Thoracic aorta (tissue), 2 donors: Measurements from ENCODE around the gene EIF4G1. TPM values are rescaled to one million over a fixed set of nuclear protein-coding genes. Genes with fewer than 3 reads are reported as not detected.

Experiments used
- ATAC-seq: fragments of 150-250 bp; one replicate; pipeline ENCODE4 v1.8.0; 2017; ENCODE audit warnings: low read depth; ENCODE audit not compliant: insufficient number of reproducible peaks, low FRiP score
- DNase-seq: peaks from one replicate; pipeline ENCODE4 v3.0.0-alpha.2; 2020; ENCODE audit warnings: low spot score
- H3K27ac ChIP-seq, 2 donors: fragments of 200-600 bp; sonication (generic); 1 replicate in 1 of 2; 2 replicates in 1 of 2; pipeline ENCODE4 v1.5.1; 2016; ENCODE audit warnings: mild to moderate bottlenecking in 2 of 2, moderate library complexity in 2 of 2
- H3K27me3 ChIP-seq: fragments of 200-600 bp; sonication (generic); replicated peaks from 2 replicates; pipeline ENCODE4 v1.6.0; 2016; ENCODE audit warnings: mild to moderate bottlenecking; ENCODE audit not compliant: insufficient read depth
- H3K36me3 ChIP-seq: fragments of 200-600 bp; sonication (generic); one replicate; pipeline ENCODE4 v1.5.1; 2016
- H3K4me1 ChIP-seq, 2 donors: fragments of 200-600 bp; sonication (generic); 1 replicate in 1 of 2; 2 replicates in 1 of 2; pipeline versions ENCODE4 v1.5.1 to v1.6.0; 2016; ENCODE audit warnings: low read depth in 2 of 2, mild to moderate bottlenecking in 1 of 2; ENCODE audit not compliant: control insufficient read depth in 1 of 2
- H3K4me3 ChIP-seq: fragments of 200-600 bp; sonication (generic); 2 replicates; pipeline ENCODE4 v1.5.1; 2016; ENCODE audit warnings: mild to moderate bottlenecking
- H3K9me3 ChIP-seq: fragments of 200-600 bp; sonication (generic); 2 replicates; pipeline ENCODE4 v1.5.1; 2016
- CTCF ChIP-seq: fragments of 200-600 bp; sonication (generic); IDR thresholded peaks from one replicate; pipeline ENCODE4 v1.5.1; 2019; ENCODE audit warnings: antibody characterized with exemption
- total RNA-seq, 2 donors: library from RNA; depleted of rRNA; stranded (reverse); fragments of >200 nt; gene quantifications; one replicate each; pipeline versions ENCODE4 v1.1.0 to v1.2.3, GENCODE V29; 2016

The EIF4G1 gene
- total RNA-seq, 2 donors from 2014 or later = 254 to 334 TPM

DNA sequence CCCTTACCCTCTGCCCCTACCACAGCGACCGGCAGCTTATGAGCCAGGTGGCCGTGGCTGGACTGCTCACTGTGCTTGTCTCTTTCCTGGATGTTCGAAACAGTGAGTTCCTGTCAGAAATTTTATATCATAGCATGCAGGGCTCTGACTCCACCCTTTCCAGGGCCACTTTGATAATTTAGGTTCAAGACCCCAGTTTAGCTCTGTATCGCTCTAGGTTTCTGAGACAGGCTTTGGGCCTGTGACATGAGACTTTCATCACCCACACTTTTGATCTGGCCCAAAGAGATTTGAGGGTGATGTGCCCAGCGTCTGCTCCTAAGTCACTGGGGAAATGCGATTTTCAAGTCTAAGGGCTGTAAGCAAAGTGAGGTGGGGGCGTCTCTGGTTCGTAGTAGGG lies 6.5 kb upstream of the EIF4G1 start:
- Histone ChIP-seq H3K36me3 (peaks cover 46% of the 10 kb centered on the region), H3K4me3 (no peak overlapping the region), H3K27me3 (no peaks in the 10 kb centered on the region), H3K27ac (no peak overlapping the region), H3K4me1 (no peaks in the 10 kb centered on the region), H3K9me3 (no peaks in the 10 kb centered on the region)
- no peak for TF ChIP-seq CTCF
- DNase-seq (no peak), ATAC-seq (no peak)

DNA sequence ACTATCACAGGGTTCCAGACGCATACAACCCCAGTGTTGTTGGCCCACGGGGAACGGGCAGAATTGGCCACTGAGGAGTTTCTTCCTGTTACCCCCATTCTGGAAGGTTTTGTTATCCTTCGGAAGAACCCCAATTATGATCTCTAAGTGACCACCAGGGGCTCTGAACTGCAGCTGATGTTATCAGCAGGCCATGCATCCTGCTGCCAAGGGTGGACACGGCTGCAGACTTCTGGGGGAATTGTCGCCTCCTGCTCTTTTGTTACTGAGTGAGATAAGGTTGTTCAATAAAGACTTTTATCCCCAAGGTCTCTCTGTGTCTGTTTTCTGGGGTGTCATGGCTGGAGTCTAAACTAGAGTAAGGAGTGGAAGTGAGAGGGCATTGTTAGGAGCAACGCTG lies 5.7 kb upstream of the EIF4G1 start:
- no peak for TF ChIP-seq CTCF
- Histone ChIP-seq H3K4me1 (peaks cover 0 to under 1% of the 10 kb centered on the region in 2 donors), H3K4me3 (no peak overlapping the region), H3K27me3 (no peaks in the 10 kb centered on the region), H3K27ac (no peak overlapping the region), H3K9me3 (no peaks in the 10 kb centered on the region), H3K36me3 (peaks cover 38% of the 10 kb centered on the region)
- no peak for DNase-seq
- ATAC-seq = no peak

- no peak for TF ChIP-seq CTCF
Measured at GRCh38 chr3:184311633-184312032, 2.8 kb upstream of the EIF4G1 start.

DNA sequence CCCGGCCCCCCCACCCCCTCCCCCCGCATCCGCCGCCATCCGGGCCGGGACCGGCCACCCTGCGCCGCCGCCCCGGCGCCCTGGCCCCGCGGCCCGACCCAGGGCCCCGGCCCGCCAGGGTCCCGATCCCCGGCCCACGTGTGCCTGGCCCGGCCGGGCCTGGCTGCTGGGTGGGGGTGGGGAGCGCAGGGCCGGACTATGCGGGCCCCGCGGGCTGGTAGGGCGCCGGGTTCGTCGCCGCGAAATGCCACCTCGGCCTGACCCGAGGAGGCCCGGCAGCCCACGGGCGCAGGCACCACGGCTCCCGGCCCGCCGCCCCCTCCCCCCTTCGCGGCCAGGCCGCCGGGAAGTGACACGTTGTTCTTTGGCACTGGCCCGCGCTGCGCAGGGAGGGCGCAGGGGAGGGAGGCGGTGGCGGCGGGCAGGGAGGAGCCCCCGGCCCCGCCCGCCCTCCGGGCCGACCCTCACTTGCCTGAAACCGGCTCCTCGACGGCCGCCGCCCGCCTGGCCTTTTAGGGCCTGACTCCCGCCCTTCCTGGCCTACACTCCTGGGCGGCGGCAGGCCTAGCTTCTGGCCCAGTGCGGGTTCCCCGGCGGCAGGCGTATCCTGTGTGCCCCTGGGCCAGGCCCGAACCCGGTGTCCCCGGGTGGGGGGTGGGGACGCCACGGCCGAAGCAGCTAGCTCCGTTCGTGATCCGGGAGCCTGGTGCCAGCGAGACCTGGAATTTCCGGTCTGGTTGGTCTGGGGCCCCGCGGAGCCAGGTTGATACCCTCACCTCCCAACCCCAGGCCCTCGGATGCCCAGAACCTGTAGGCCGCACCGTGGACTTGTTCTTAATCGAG lies 515 bp downstream of the EIF4G1 start:
- peak; percentile 33 for ATAC-seq
- Histone ChIP-seq H3K9me3 (no peaks in the 10 kb centered on the region), H3K4me1 (peaks cover 42 to 45% of the 10 kb centered on the region in 2 donors), H3K27me3 (no peaks in the 10 kb centered on the region), H3K36me3 (no peaks in the 10 kb centered on the region), H3K4me3 (peak overlapping the region; percentile 99), H3K27ac (peak overlapping the region; percentile 97 to 100)
- TF ChIP-seq CTCF = no peak
- DNase-seq = peak; percentile 55

More at GRCh38 chr3:184311633-184312032, 2.8 kb upstream of the EIF4G1 start:
- Histone ChIP-seq H3K9me3 (no peaks in the 10 kb centered on the region), H3K27ac (no peak overlapping the region), H3K4me3 (no peak overlapping the region), H3K36me3 (peaks cover 18% of the 10 kb centered on the region), H3K4me1 (peaks cover 11 to 14% of the 10 kb centered on the region in 2 donors), H3K27me3 (no peaks in the 10 kb centered on the region)
- DNase-seq (no peak), ATAC-seq (no peak)

DNA sequence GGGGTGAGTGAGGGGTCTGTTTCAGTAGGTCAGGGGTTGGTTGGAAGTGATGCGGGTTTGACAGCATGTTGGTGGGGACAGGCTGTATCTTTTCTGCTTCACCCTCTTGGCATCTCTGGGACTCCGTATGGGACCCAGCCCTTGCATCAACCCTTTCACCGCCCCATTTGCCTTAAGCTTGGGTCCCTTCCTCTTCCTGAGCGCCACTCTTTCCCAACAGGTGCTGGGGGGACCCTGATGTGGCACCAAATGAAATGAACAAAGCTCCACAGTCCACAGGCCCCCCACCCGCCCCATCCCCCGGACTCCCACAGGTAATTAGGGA lies 1.1 kb downstream of the EIF4G1 start:
- Histone ChIP-seq H3K27ac (peak overlapping the region; percentile 97 to 100), H3K27me3 (no peaks in the 10 kb centered on the region), H3K4me1 (peaks cover 47 to 50% of the 10 kb centered on the region in 2 donors), H3K4me3 (peak overlapping the region; percentile 99), H3K36me3 (peaks cover under 1% of the 10 kb centered on the region), H3K9me3 (no peaks in the 10 kb centered on the region)
- no peak for TF ChIP-seq CTCF
- ATAC-seq = no peak
- DNase-seq = no peak
